Muscle layer of duodenum (tissue), 2 donors: Measurements from ENCODE around the gene PALM.

Experiments used
- H3K27ac ChIP-seq: one replicate; pipeline ENCODE4 v1.7.0; 2013; ENCODE audit warnings: mild to moderate bottlenecking, low read length
- H3K27me3 ChIP-seq: one replicate; pipeline ENCODE4 v1.7.0; 2013; ENCODE audit warnings: low read depth, mild to moderate bottlenecking, control low read depth, low read length
- H3K36me3 ChIP-seq, 2 donors: one replicate each; pipeline ENCODE4 v1.7.0; 2013; ENCODE audit warnings: low read length in 2 of 2, control low read depth in 1 of 2, mild to moderate bottlenecking in 1 of 2; ENCODE audit not compliant: insufficient read depth in 2 of 2, control insufficient read depth in 1 of 2
- H3K4me1 ChIP-seq, 2 donors: one replicate each; pipeline ENCODE4 v1.7.0; 2013; ENCODE audit warnings: low read length in 2 of 2, mild to moderate bottlenecking in 2 of 2, control low read depth in 1 of 2, moderate library complexity in 1 of 2; ENCODE audit not compliant: insufficient read depth in 2 of 2, control insufficient read depth in 1 of 2
- H3K4me3 ChIP-seq, 2 donors: one replicate each; pipeline ENCODE4 v1.7.0; 2013; ENCODE audit warnings: low read length in 2 of 2, low read depth in 1 of 2, mild to moderate bottlenecking in 1 of 2
- H3K9me3 ChIP-seq, 2 donors: one replicate each; pipeline ENCODE4 v1.7.0; 2013; ENCODE audit warnings: low read length in 2 of 2, control low read depth in 1 of 2, mild to moderate bottlenecking in 1 of 2; ENCODE audit not compliant: control insufficient read depth in 1 of 2
- donor health status: healthy.

PALM gene

DNA sequence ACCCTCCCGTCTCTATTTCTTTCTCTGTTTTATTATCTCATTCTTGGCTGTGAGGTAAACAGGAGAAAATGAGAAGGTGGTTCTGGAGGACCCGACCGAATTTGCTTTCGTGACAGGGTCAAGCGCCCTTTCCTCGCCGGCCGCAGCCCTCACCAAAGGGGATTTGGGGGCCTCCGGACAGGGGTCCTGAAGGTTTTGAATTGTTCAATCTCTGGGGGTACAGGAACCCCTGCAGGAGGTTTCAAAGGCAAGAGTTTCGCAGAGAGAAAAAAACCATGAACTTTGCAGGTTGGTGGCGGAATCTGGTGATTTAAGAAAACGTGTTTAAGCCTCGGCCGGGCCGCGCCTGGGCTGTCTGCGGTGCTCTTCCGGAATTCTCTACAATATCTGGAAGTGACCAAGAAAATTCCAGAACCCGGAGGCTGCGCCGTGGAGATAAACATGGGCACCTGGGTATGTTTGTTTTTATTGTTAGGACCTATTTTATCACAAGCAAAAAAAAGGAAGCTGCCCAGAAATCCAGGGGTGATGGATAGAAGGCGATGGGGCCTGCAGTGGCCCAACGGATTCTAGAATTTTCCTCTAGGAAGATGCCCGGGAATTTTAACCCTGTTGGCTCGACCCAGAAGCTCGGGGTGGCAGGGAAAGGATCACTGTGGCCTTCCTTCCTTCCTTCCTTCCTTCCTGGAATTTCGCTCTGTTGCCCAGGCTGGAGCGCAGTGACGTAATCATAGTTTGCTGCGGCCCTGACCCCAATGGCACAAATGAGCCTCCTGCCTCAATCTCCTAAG, 74.3 kb downstream of the PALM start:
- Histone ChIP-seq H3K27ac (no peak overlapping the region), H3K9me3 (no peaks in the 10 kb centered on the region), H3K4me3 (no peak overlapping the region), H3K4me1 (no peaks in the 10 kb centered on the region), H3K27me3 (no peaks in the 10 kb centered on the region), H3K36me3 (no peaks in the 10 kb centered on the region)

DNA sequence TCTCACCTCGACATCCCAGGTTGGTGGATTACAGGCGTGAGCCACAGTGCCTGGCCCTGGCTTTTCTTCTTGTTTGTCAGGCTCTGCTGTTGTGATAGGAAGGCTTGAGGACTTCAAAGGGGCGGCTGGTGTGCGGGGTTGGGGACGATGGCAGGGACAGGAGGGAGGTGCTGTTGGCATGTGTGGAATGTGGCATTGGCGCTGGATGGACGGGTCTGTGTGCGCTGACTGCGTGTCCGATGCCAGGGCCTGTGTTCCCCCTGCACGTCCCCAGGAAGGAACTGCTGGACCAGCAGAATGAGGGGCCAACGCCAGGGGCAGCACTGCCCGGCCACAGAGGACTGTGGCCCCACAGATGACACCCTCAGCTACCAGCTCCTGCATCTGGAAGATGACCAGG, 75.8 kb downstream of the PALM start:
- Histone ChIP-seq H3K9me3 (no peaks in the 10 kb centered on the region), H3K27me3 (no peaks in the 10 kb centered on the region), H3K4me1 (peaks cover 0 to 10% of the 10 kb centered on the region in 2 donors), H3K36me3 (no peaks in the 10 kb centered on the region), H3K27ac (no peak overlapping the region), H3K4me3 (no peak overlapping the region)

GRCh38 chr19:787536-787935, 78.8 kb downstream of the PALM start:
- Histone ChIP-seq H3K27ac (no peak overlapping the region), H3K9me3 (no peaks in the 10 kb centered on the region), H3K36me3 (no peaks in the 10 kb centered on the region), H3K4me3 (no peak overlapping the region), H3K4me1 (peaks cover 0 to 13% of the 10 kb centered on the region in 2 donors), H3K27me3 (no peaks in the 10 kb centered on the region)

DNA sequence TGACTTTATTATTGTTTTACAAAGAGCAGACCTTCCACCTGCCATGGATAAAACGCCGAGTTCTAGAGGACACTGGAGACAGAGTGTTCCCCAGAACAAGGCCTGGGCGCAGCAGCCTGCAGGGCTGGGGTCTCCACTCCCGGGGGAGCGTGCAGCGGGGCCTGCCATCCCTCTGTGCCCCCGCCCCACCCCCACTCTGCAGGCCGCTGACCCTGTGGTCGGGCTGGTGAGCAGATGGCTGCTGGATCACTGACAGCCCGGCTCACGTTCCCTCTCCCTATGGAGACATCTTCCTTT, 79.9 kb downstream of the PALM start:
- Histone ChIP-seq H3K4me3 (no peak overlapping the region), H3K27me3 (no peaks in the 10 kb centered on the region), H3K4me1 (peaks cover 0 to 13% of the 10 kb centered on the region in 2 donors), H3K36me3 (no peaks in the 10 kb centered on the region), H3K27ac (no peak overlapping the region), H3K9me3 (no peaks in the 10 kb centered on the region)

DNA sequence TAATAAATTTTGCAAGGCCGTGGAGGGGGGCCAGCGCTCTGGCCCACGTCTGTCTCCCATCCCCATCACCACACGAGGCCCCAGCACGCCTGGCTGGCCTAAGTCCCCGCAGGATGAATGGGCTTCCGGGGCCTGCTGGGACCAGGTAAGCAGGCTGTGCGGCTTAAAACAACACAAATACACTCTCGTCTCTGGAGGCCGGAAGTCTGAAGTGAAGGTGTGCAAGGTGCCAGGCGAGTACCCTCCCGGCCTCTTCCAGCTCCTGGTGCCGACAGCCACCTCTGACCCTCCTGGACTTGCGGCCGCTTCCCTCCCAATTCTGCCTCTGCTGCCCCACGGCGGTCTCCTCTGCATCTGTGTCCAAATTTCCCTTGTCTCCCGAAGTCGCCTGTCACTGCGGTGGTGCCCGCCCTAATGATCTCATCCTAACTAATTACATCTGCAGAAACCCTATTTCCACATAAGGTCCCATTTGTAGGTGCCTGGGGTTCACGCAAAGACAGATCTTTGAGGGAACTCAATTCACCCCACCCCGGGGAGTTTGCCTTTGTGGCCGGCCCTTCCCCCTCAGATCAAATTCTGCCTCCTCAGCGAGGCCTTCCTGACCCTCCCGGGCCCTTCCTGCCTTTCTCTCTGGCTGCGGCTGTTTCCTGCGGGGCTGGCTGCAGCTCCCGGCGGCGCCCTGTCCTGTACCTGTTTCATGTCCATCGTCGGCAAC, 80.4 kb downstream of the PALM start:
- Histone ChIP-seq H3K4me3 (no peak overlapping the region), H3K4me1 (peaks cover 0 to 13% of the 10 kb centered on the region in 2 donors), H3K27ac (no peak overlapping the region), H3K36me3 (no peaks in the 10 kb centered on the region), H3K9me3 (no peaks in the 10 kb centered on the region), H3K27me3 (no peaks in the 10 kb centered on the region)

DNA sequence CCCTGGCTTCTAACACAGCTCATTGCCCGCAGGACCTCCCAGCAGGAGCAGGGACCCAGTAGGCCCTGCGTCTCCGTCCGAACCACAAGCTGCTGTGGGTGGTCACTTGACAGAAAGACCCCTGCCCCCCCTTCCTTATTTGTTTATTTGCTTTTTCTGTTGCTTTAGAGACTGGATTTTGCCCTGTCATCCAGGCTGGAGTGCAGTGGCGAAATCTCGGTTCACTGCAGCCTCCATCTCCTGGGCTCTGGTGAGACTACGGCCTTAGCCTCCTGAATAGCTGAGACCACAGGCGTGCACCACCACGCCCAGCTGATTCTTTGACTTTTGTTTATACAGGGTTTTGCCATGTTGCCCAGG, 80.9 kb downstream of the PALM start:
- Histone ChIP-seq H3K4me3 (no peak overlapping the region), H3K27ac (no peak overlapping the region), H3K36me3 (no peaks in the 10 kb centered on the region), H3K9me3 (no peaks in the 10 kb centered on the region), H3K27me3 (no peaks in the 10 kb centered on the region), H3K4me1 (peaks cover 0 to 13% of the 10 kb centered on the region in 2 donors)

- no peak overlapping the region for H3K4me3 ChIP-seq
- no peaks in the 10 kb centered on the region for H3K36me3 ChIP-seq
- H3K4me1 ChIP-seq: peaks cover 0 to 20% of the 10 kb centered on the region in 2 donors
- no peak overlapping the region for H3K27ac ChIP-seq
- no peaks in the 10 kb centered on the region for H3K9me3 ChIP-seq
- no peaks in the 10 kb centered on the region for H3K27me3 ChIP-seq
These were observed 82.4 kb downstream of the PALM start for GRCh38 chr19:791007-791566.

- no peak overlapping the region for H3K4me3 ChIP-seq
- no peaks in the 10 kb centered on the region for H3K36me3 ChIP-seq
- peaks cover 0 to 22% of the 10 kb centered on the region in 2 donors for H3K4me1 ChIP-seq
- no peaks in the 10 kb centered on the region for H3K9me3 ChIP-seq
- H3K27me3 ChIP-seq: no peaks in the 10 kb centered on the region
- H3K27ac ChIP-seq: no peak overlapping the region
These were observed 83.0 kb downstream of the PALM start for GRCh38 chr19:791567-792305.

GRCh38 chr19:792306-792885, 83.7 kb downstream of the PALM start:
- Histone ChIP-seq H3K4me1 (peaks cover 0 to 22% of the 10 kb centered on the region in 2 donors), H3K9me3 (no peaks in the 10 kb centered on the region), H3K4me3 (no peak overlapping the region), H3K27me3 (no peaks in the 10 kb centered on the region), H3K27ac (no peak overlapping the region), H3K36me3 (no peaks in the 10 kb centered on the region)

DNA sequence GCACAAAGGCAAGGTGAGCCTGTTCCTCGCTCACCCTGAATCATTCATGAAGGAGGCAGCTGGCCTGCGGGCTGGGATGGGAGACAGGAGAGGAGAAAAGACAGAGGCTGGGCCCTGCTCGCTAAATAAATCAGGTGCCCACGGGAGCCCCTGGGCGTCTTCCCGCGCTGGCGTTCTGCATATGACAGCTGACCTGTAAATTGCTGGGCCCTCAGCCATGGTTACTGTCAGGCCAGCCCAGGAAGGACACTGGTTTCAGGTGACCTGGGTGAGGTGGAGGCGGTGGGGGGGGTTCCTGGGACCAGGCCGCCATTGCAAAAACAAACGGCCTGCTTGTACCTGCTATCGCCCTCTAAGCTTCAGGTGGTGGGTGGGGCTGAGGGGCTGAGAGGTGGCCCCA, 85.1 kb downstream of the PALM start:
- Histone ChIP-seq H3K36me3 (no peaks in the 10 kb centered on the region), H3K4me3 (no peak overlapping the region), H3K4me1 (peaks cover 0 to 23% of the 10 kb centered on the region in 2 donors), H3K9me3 (no peaks in the 10 kb centered on the region), H3K27me3 (no peaks in the 10 kb centered on the region), H3K27ac (no peak overlapping the region)

DNA sequence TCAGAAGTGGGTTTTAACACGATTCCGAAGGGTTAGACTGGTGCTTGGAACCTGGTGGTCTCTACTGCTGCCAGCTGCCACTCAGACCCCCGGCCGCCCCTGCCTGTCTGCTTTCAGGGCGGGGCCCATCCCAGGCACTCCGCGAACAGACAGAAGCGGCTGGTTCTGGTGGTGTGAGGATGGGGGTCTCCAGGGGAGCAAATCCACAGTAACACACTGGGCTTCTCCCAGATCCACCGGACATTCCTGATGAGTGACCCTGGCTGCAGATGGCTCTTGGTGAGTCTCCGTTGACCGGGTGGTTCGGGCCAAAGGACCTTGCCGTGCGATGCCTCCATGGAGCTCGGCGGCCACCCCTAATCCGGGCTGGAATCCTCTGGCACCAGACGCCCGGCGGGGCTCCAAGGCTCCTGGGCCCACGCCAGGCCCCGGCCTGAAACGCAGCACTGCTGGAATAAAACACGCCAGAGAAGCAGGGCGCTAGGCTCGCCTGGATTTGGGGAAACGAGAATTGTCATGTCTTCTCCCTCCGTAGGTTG, 86.4 kb downstream of the PALM start:
- H3K9me3 ChIP-seq: no peaks in the 10 kb centered on the region
- H3K4me3 ChIP-seq: no peak overlapping the region
- H3K4me1 ChIP-seq: peaks cover 6 to 26% of the 10 kb centered on the region in 2 donors
- H3K27me3 ChIP-seq: no peaks in the 10 kb centered on the region
- peaks cover 0 to under 1% of the 10 kb centered on the region in 2 donors for H3K36me3 ChIP-seq
- H3K27ac ChIP-seq: no peak overlapping the region
